Left hindlimb (tissue), 1 donor: ENCODE data around the gene XYLB.
A peak's percentile ranks its signal among the peaks of the same experiment; 100 is the strongest.
"Not testable (repeated sequence)": the region's sequence is repeated elsewhere in the genome, so short reads cannot be mapped to it uniquely, and the experiment has no call there.

Source experiments
- DNase-seq: peaks from one replicate; pipeline ENCODE4 v3.0.0-alpha.2; 2018

Gene XYLB

GRCh38 chr3:38346587-38347410 lies at the start of gene XYLB:
Gene XYLB, plus strand, starts transcription at chr3:38346785. Its CDS starts 84 bp downstream, at chr3:38346869.
- DNase-seq: peak; percentile 86

- not testable (repeated sequence) for DNase-seq
Observed at GRCh38 chr3:38297053-38297452, 49.5 kb upstream of the XYLB start.

DNA sequence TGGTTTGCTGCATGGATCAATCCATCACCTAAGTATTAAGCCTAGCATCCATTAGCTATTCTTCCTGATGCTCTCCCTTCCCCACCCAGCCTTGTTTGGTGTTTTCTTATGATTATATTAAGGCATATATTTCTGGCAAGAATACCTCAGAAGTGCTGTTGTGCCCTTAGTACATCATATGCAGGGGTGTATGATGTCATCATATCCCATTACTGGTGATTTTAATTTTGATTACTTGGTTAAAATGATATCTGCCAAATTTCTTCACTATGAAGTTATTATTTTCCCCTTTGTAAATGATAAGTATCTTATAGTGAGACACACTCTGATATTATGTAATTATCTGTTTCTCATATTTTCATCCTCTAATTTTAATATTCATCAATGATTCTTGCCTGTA lies 49.0 kb upstream of the XYLB start:
- DNase-seq: no peak

- no peak for DNase-seq
Observed at GRCh38 chr3:38297947-38298711, 48.5 kb upstream of the XYLB start.

GRCh38 chr3:38306941-38307340 lies 39.6 kb upstream of the XYLB start:
- DNase-seq: no peak

DNA sequence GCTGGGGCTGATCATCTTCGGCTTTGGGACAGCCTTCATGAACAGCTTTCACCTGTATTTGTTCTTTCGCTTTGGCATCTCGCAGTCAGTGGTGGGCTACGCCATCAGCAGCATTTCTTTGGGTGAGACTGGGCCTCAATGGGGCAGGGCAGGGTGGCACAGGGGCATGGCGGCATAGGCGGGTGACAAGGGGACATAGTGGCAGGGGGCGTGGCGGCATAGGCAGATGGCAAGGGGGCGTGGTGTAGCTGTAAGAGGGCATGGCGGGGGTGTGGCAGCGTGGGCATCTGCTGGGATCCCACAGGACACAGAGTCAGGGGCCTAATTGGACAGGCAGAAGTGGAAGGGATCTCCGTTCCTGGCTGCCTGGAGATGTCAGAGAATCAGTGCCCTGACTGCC lies 39.0 kb upstream of the XYLB start:
- DNase-seq: no peak

- no peak for DNase-seq
Observed at GRCh38 chr3:38308456-38308855, 38.1 kb upstream of the XYLB start.

- DNase-seq: no peak
Observed at GRCh38 chr3:38311476-38311875, 35.1 kb upstream of the XYLB start.

GRCh38 chr3:38311941-38312340 lies 34.6 kb upstream of the XYLB start:
- no peak for DNase-seq

- DNase-seq: no peak
Observed at GRCh38 chr3:38312356-38312755, 34.2 kb upstream of the XYLB start.

DNA sequence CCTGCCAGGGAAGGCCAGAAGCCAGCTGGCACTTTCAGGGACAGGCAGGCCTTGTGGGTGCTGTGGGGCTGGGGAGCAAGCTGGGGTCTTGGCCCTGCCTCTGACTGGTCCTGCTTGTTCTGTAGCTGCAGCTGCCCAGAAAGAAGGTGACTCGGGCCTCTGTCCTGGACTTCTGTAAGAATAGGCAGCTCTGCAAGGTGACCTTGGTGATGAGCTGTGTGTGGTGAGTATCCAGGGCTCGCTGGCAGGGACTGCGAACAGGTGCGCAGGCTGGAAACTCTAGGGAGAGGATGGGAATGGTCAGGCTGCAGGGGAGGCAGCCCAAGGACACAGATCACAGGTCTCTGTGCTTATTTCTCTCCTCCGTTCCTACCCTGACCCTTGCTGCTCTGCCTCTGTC lies 33.3 kb upstream of the XYLB start:
- no peak for DNase-seq

GRCh38 chr3:38313695-38314094 lies 32.9 kb upstream of the XYLB start:
- DNase-seq: no peak

DNA sequence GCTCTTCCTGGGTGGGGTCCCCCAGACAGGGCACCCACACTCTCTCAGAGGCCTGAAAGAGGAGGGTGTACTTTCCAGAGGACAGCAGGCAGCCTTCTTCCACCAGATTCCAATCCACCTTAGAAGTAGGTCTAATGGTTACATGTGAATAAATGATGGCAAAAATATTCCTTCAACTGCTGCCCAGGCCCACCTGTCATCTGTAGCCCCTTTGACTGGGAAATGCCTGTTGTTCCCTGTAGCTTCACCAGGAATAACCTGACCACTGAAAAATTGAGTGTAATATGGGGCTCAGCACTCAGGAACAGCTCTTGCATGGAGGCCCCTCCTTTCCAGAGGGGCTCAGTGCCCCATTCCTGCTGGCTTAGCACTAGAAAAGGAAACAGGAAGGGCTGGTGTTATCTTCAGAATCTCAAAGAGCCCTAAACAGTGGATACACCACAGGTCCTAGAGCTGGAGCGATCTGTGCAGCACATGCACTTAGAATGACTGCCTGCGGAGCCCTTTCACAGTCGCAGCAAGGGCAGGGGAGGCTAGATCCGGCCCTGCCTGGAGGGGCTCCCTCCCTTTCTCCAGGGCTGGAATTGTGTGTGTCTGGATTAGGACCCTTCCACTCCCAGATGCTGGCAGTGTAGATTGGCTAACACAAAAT lies 32.3 kb upstream of the XYLB start:
- no peak for DNase-seq

DNA sequence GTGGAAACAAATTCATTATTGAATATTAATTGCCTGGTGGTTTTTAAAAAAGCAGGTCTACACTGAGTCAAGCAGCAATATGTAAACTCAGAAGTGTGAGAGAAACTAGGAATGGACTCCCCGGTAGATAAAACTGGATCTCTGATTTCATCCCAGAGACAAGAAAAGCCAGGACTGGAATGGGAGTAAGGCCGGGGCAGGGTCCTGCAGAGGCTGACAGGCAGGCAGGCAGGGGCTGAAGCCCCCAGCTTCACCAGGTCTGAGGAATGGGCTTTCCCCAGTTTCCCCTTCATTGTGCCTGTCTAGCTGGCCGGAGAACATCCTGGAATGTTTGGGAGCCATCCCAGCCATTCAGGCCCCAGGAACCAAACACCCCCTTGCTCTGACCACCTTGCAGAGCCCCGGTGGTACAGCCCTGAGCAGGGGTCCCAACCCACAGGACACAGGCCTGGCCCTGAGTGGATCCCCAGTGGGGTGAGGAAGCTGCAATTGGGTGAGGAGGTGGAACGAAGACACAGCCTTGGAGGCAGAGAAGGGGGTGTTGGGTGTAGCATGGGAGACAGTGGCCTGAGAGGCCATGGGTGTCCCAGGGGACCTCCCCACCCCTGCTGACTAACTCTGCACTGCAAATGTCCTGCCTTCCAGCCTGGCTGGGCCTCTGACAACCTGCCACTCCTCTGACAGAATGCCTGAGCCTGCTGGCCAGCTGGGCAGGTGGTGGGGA lies 31.7 kb upstream of the XYLB start:
- DNase-seq: no peak

GRCh38 chr3:38315488-38316230 lies 30.9 kb upstream of the XYLB start:
- no peak for DNase-seq

GRCh38 chr3:38316356-38317191 lies 30.0 kb upstream of the XYLB start:
- DNase-seq: no peak

DNA sequence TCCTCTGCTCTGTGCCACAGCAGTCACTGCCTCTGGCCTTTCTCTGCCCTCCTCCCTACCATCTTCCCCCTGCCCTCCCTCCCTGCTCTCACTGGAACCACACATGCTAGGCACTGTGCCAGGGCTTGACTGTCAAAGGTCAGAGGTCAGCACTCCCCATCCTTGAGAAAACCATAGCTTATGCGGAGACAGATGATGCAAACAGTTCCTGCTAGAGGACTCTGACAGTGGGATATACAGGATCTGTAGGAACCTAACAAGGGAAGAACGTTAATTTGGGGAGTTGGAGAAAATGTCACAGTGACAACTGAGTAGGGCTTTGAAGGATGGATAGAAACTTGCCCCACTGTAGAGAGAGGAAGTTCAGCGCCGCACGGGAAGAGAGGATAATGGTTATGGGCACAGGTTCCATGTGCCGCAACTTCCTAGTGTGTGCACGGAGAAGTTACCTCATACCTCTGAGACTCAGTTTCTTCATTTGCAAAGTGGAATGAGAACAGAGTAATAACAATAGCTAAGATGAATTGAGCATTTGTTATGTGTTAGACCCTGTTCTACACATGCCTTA lies 29.3 kb upstream of the XYLB start:
- no peak for DNase-seq

DNA sequence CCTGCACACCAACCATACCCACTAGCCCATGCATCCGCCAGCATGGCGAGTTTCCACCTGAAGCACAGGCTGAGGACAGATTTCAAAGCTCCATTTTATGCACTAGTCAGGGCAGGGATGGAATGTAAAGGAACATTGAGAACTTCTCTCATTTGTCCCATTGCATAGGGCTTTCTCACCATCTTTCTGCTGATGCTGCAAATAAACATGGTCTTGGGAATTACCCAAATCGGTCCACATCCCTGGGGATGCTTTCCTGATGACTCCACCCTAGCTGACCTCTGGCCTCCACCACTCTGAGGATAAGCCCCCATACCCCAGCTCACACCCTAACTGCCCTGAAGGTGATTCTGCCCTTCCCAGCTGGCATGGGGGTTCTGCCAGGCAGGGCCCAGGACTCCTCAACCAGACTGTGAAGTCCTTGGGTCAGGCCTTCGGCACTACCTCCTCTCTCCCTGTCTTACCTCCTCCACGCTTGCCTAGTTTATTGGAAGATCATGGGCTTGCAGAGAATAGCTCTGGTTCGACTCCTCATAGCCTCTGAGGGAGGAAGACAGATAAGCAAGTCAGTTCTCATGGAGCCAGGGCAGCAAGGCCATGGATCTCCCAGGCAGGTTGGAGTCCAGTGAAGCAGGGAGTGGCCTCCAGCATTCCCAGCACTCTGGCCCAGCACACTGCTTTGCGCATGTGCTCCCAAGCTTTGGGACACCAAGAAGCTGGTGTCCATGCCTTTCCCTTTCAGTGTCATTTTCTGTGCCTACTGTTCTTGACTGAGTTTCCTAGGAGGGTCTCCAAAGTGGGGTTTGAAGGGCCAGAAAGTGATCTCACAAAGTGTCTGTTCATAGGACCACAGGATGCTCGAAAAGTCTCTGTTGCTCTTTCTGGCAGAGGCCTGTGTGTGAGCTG lies 27.6 kb upstream of the XYLB start:
- DNase-seq: no peak

DNA sequence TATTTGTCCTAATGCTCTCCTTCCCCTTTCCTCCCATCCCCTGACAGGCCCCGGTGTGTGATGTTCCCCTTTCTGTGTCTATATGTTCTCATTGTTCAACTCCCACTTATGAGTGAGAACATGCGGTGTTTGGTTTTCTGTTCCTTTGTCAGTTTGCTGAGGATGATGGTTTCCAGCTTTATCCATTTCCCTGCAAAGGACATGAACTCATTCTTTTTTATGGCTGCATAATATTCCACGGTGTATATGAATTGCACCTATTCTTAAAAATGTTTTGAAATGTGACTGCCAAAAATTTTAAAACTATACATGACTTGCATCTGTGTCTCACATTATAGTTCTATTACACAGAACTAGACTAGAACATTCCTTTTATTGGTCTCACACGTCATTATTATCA lies 25.9 kb upstream of the XYLB start:
- not testable (repeated sequence) for DNase-seq

- DNase-seq: no peak
Observed at GRCh38 chr3:38323060-38323459, 23.5 kb upstream of the XYLB start.
